T-helper 22 cell (primary cell): Measurements from ENCODE around the gene SYNE2.

Source experiments
- DNase-seq: peaks from one replicate; pipeline ENCODE4 v3.0.0-alpha.2; 2020; ENCODE audit warnings: low read depth

The SYNE2 gene

GRCh38 chr14:63908667-63909264 is 56.0 kb downstream of the SYNE2 start:
- DNase-seq, result no peak

DNA sequence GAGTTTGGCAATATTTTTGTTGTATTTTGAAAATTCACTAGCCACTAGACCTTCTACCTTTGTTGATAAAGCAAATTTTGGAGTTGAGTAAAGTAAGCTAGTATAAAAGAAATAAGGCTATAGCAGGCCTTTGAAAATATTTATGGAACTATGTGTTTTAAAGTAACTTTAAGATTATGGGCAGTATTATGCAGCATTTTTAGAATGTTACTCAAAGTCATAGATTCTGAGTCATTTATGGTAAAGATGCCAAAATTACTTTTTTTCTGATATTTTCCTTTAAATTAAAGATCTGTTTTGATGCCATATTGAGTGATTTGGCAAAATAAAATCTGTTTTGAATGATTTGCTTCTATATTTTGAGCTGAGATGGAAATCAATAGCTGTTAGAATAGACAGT is 57.2 kb downstream of the SYNE2 start:
- no peak for DNase-seq

GRCh38 chr14:63910583-63911363 is 58.0 kb downstream of the SYNE2 start:
- DNase-seq, result no peak

DNA sequence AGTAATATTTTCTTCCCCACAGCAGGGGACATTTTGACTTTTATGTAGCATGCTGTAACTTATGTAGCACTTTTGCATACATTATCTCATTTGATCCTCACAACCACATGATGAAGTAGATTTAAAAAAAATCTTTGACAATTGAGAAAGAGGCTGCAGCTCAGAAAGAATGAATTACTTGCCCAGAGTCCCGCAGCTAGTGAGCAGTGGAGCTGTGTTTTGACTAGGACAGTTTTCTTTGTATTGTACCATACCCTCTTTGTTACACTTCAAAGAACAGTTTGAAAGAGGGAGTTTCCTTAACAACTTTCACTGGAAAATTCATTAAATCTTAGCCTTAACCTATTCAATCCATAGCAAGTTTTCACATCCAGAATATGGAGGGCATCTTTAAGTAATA is 58.6 kb downstream of the SYNE2 start:
- DNase-seq, result no peak

DNA sequence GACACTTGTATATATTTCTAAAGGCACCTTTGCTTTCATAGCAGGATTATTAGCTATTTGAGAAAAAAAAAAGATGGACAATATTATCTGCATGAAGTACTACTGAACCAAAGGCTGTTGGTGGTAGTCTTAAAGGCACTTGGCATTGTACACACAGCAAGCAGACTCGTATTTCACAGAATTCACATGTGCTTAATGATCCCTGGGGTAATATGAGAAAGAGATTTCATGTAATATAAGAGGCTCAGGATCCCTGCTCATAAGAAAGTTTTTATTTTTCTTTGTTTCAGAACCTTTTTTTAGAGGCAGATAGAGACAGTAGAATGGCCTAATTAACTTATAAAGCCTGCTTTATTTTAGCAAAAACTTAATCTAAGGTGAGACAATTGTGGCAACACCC is 59.5 kb downstream of the SYNE2 start:
- no peak for DNase-seq

DNA sequence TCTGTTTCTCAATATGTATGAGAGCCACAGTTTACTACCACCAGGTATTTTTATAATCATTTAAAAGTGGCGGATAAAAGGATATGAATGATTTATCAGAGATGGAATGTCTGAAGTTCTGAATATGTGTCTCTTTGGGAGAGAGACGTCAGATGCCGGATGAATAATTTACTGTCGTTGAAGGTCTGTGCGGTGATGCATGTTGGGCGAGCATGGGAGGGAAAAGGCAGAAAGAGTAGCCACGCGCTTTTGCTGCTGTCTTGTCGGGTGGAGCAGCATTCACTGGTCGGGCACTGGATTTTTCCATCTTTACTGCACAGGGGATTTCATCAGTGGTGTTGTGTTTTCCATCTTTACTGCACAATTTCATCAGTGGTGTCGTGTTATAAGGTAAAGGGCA is 65.6 kb downstream of the SYNE2 start:
- no peak for DNase-seq

GRCh38 chr14:63922696-63923421 is 70.1 kb downstream of the SYNE2 start:
- no peak for DNase-seq

DNA sequence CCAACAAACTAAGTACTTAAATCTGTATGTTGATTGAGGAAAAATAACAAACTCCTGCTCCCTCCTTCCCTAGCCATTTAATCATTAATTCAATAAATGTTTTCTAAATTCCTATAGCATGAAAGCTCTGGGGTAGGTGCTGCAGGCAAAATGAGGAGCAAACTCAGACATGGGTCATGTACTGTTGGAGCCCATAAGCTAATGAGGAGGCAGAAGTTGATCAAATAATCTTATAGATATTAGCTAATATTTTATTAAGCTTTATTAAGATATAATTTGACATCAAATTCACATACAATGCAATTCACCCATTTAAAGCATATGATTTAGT is 70.6 kb downstream of the SYNE2 start:
- DNase-seq, result no peak

GRCh38 chr14:63924375-63924774 is 71.6 kb downstream of the SYNE2 start:
- DNase-seq, result no peak

DNA sequence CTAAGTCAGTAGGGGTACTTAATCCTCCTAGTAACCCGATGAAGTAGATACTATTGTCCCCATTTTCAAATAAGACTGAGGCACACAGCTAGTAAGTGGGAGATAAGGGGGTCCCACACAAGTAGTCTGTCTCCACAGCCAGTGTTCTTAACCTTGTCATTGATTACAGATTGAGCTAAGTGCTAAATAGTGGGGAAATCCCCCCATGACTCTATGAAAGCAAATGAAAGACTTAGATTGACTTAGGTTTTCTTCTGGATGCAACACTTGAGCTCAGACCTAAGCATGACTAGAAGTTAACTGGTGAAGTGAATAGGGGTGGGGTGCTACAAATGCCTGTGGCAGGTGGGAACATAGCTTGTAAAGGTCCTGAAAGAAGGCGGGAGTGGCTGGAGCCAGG is 73.8 kb downstream of the SYNE2 start:
- no peak for DNase-seq

- DNase-seq, result no peak
Measured at GRCh38 chr14:63928744-63929174, 76.0 kb downstream of the SYNE2 start.

DNA sequence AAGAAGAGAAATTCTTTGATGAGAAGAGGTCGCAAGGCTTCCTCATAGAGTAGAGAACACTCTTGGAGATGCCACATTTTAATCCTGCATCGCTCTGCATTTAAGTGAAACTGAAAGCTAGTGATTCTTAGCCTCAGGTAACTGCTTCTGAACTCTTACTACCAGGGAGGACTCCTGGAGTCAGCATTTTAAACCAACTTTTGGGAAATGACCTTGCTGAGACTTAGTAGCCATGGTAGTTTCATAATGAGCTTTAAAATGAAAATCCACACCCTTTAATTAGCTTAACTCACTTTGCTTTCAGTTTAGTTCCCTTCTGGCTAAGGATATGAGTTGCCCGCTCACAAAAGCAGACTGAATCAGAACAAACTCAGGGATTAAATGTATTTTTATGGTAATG is 80.3 kb downstream of the SYNE2 start:
- no peak for DNase-seq

- no peak for DNase-seq
Measured at GRCh38 chr14:63933711-63934110, 80.9 kb downstream of the SYNE2 start.

DNA sequence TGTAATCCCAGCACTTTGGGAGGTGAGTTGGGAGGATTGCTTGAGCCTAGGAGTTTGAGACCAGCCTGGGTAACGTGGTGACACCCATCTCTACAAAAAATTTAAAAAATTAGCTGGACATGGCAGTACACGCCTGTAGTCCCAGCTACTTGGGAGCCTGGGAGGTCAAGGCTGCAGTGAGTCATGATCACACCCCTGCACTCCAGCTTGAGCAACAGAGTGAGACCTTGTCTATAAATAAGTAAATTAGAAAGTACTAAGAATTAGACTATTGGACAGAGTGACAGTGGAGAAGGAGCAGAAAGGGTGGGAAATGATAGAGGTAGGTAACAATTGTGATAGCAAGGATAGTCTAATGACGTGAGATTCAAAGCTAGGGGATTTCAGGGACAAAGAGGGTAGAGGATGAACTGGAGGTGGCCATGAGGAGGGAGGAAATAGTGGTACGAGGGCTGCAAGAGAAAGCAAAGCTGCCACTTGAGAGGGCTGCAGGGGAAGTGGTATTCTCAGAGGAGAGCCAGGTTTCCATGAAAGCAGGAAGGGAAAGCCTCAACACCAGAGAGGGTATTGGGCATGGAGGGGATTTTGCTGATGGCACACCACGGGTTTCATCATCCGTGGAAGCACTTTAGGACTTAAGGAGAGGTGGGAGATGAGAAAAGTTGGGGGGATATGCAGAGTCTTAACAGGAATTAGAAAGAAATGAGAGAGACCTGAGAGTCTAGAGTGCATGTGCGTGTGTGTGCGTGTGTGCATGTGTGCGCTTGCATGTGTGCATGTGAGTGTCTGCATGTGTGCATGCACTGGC is 85.6 kb downstream of the SYNE2 start:
- no peak for DNase-seq

GRCh38 chr14:63939006-63939270 is 86.1 kb downstream of the SYNE2 start:
- DNase-seq, result no peak

DNA sequence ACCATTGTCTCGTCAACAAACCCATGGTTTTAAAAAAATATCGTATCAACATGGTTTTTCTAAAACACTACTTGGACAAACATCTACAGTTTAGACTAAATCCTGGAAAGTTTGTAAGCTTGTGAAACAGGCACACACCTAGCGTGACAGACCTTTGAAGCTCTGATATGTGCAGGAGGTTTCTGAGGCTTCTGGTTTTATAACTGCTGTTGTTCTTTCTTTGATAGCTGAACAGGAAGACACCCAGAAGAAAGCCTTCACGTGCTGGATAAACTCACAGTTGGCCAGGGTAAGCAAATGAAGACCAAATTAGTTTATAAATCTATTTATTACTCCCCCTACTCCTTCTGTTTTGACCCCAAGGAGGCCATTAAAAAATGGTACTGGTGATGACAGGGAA is 87.6 kb downstream of the SYNE2 start:
- no peak for DNase-seq

DNA sequence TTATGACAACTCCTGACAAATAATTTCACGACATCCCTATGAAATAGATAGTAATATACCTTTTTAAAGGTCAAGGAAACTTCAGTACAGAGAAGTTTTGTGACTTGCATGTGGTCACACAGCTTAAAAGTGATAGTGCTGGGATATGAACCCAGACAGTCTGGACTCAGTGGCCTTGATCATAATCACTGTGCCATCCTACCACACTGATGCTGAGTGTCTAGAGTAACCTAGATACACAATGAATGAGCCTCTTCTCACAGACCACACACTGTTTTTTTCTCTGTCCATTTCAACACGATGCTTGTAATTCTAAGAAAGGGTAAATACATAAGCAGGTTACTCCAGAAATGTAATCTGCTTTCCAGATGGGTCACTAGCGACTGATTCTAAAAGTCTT is 88.2 kb downstream of the SYNE2 start:
- DNase-seq, result no peak

DNA sequence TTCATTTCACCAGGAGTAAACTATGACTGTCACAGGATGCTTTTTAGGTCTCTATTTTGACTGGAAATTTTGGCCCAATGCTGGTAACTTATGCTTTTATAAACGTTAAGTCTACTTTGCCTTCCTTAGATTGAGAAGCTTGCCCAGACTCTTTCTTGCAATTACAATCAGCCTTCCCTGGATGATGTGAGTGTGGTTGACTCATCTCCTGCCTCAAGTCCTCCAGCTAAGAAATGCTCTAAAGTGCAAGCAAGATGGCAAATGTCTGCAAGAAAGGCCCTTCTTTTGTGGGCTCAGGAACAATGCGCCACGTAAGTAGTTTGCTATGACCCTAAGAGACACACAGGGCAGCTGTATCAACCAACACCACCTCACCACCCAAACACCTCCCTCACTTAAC is 96.9 kb downstream of the SYNE2 start:
- no peak for DNase-seq

- no peak for DNase-seq
Measured at GRCh38 chr14:63951021-63951420, 98.2 kb downstream of the SYNE2 start.

DNA sequence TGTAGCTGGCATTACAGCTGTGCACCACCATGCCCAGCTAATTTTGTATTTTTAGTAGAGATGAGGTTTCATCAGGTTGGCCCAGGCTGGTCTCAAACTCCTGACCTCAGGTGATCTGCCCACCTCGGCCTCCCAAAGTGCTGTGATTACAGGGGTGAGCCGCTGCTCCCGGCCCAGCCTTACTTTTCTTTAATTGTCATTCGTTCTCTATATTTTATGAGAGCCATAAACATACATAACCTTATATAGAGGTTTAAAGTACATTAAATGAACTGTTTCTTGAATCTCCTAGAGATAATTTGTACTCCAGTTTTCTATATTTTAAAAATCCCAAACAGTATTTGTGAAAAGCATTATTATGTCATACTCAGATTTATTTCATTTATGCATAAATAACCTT is 98.6 kb downstream of the SYNE2 start:
- no peak for DNase-seq

GRCh38 chr14:63952053-63952932 is 99.5 kb downstream of the SYNE2 start:
- no peak for DNase-seq

DNA sequence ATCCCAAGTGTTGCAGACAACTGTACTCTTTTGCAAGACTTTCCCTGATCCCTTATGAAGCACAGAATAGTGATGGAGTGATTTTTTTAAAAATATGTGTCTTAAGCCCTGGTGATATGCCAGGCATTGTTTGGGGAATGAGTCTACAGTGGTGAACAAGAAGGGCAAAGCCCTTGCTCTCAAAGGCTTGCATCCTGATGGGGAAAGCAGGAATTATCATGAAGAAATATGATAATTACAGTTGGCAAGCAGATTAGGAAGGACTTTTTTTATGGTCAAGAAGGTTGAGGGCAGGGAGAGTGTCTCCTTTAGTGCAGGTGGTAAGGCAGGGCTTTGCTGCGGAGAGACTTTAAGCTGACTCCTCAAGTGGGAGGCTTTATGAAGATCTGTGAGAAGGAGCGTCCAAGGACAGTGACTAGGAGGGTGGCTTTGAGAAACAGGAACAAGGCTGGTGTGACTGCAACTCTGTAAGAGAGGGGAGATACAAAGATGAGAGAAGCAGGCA is 100.2 kb downstream of the SYNE2 start:
- DNase-seq, result no peak
